HepG2 (cell line): ENCODE measurements around the gene ADGRG1. TPM values are rescaled to one million over a fixed set of nuclear protein-coding genes. Genes with fewer than 3 reads are reported as not detected.

Source experiments
- ARID5B ChIP-seq: IDR thresholded peaks from 2 replicates; pipeline ENCODE4 v1.4.0; 2020; ENCODE audit warnings: mild to moderate bottlenecking, missing genetic modification reagents
- BCL3 ChIP-seq: sonication (generic); formaldehyde crosslinking; IDR thresholded peaks from 2 replicates; pipeline ENCODE4 v1.5.1; 2020; ENCODE audit warnings: mild to moderate bottlenecking, missing genetic modification reagents, moderate library complexity
- CREBL2 ChIP-seq: sonication (generic); formaldehyde crosslinking; IDR thresholded peaks from 2 replicates; pipeline ENCODE4 v1.8.1; 2023; ENCODE audit warnings: missing genetic modification reagents, mild to moderate bottlenecking, borderline replicate concordance
- FOSL2 ChIP-seq: sonication (generic); formaldehyde crosslinking; IDR thresholded peaks from 2 replicates; pipeline ENCODE4 v1.4.0; 2020; ENCODE audit warnings: missing genetic modification reagents
- FOXP4 ChIP-seq: sonication (generic); formaldehyde crosslinking; IDR thresholded peaks from 2 replicates; pipeline ENCODE4 v1.4.0; 2020; ENCODE audit warnings: missing genetic modification reagents
- MIXL1 ChIP-seq: IDR thresholded peaks from 2 replicates; pipeline ENCODE4 v1.6.1; 2016
- SUZ12 ChIP-seq: fragments of 150-350 bp; IDR thresholded peaks from 2 replicates; pipeline ENCODE4 v1.6.1; 2014; ENCODE audit warnings: low read depth, low read length
- ZBTB40 ChIP-seq, 2 experiments: fragments of 450-650 bp in 1 of 2; sonication (generic) in 1 of 2; formaldehyde crosslinking in 1 of 2; IDR thresholded peaks; 2 replicates each; pipeline versions ENCODE4 v1.6.1 to v1.8.0; 2016 to 2022; ENCODE audit warnings: antibody characterized with exemption in 1 of 2, mild to moderate bottlenecking in 1 of 2, missing genetic modification reagents in 1 of 2
- ZNF354B ChIP-seq: sonication (generic); formaldehyde crosslinking; IDR thresholded peaks from 2 replicates; pipeline ENCODE4 v1.8.0; 2022; ENCODE audit warnings: mild to moderate bottlenecking, missing genetic modification reagents
- ZNF784 ChIP-seq: sonication (generic); formaldehyde crosslinking; IDR thresholded peaks from 2 replicates; pipeline ENCODE4 v1.5.1; 2020; ENCODE audit warnings: missing genetic modification reagents, mild to moderate bottlenecking, borderline replicate concordance
- polyA plus RNA-seq, 8 experiments: library from polyadenylated mRNA; depleted of rRNA in 3 of 8; stranded (reverse) in 7 of 8; unstranded in 1 of 8; fragments of >200 nt; fragmentation: Illumina TruSeq in 4 of 8; extraction: Trizol in 4 of 8; gene quantifications; 2 replicates each; pipeline versions ENCODE4 v1.2.1 to v1.2.3, GENCODE V29; 2011 to 2016; ENCODE audit warnings: low read depth in 4 of 8, missing spikeins in 1 of 8, mixed read lengths in 1 of 8; ENCODE audit not compliant: insufficient read depth in 1 of 8
- total RNA-seq, 5 experiments: library from RNA; depleted of rRNA; stranded (reverse); fragments of >200 nt; fragmentation: Illumina TruSeq; extraction: Trizol; gene quantifications; 2 replicates each; pipeline ENCODE4 v1.2.3, GENCODE V29; 2016; ENCODE audit warnings: low read depth in 1 of 5

The ADGRG1 gene
- total and polyA plus RNA-seq, 2 of the 13 experiments (the other 11 are each of a cell fraction or from before 2014, with no cell fraction given): 2.7 to 5.9 TPM

GRCh38 chr16:57624044-57624688, 4.3 kb upstream of the ADGRG1 start (continued):
- TF ChIP-seq BCL3 (CRISPR knock-in tag): no peak
- no peak; the same call in 1 of the 2 replicates for TF ChIP-seq CREBL2 (CRISPR knock-in tag)
- TF ChIP-seq FOXP4: peak; percentile 53; the same call in 1 of the 2 replicates
- TF ChIP-seq ZNF784: no peak
- TF ChIP-seq FOSL2 (CRISPR knock-in tag): peak; percentile 67
- no peak for TF ChIP-seq MIXL1 (CRISPR knock-in tag)
- no peak for TF ChIP-seq SUZ12
- TF ChIP-seq ARID5B (CRISPR knock-in tag): peak; percentile 53
- no peak for TF ChIP-seq ZNF354B (CRISPR knock-in tag)
- no peak for TF ChIP-seq ZBTB40 (IDR thresholded peaks at IDR 0.05)
- no peak for TF ChIP-seq ZBTB40 (CRISPR knock-in tag; IDR thresholded peaks at IDR 0.05)
